ENCODE measurements around the gene DLL1.

Gene DLL1

GRCh38 chr6:170236131-170236836 lies 54.6 kb downstream of the DLL1 start:
- DNase-seq (no peak), ATAC-seq (replicated peaks) (no peak)
- no peak overlapping the region for H3K27ac Mint-ChIP-seq
- H3K36me3 Mint-ChIP-seq = no peaks in the 10 kb centered on the region
- peaks cover 10 to 13% of the 10 kb centered on the region in 2 donors for H3K27me3 Mint-ChIP-seq
- no peak overlapping the region for H3K4me3 Mint-ChIP-seq
- H3K9me3 Mint-ChIP-seq = no peaks in the 10 kb centered on the region
- no peaks in the 10 kb centered on the region for H3K4me1 Mint-ChIP-seq

GRCh38 chr6:170235391-170236125 lies 55.3 kb downstream of the DLL1 start:
- H3K27ac Mint-ChIP-seq = no peak overlapping the region
- no peaks in the 10 kb centered on the region for H3K9me3 Mint-ChIP-seq
- H3K4me1 Mint-ChIP-seq = no peaks in the 10 kb centered on the region
- no peaks in the 10 kb centered on the region for H3K36me3 Mint-ChIP-seq
- no peak for ATAC-seq (replicated peaks)
- H3K4me3 Mint-ChIP-seq = no peak overlapping the region
- DNase-seq = no peak
- H3K27me3 Mint-ChIP-seq = peaks cover 10 to 13% of the 10 kb centered on the region in 2 donors

GRCh38 chr6:170234419-170234818 lies 56.5 kb downstream of the DLL1 start:
- no peak for ATAC-seq (replicated peaks)

GRCh38 chr6:170233286-170234205 lies 57.3 kb downstream of the DLL1 start:
- Mint-ChIP-seq H3K27me3 (peaks cover 4 to 5% of the 10 kb centered on the region in 2 donors), H3K4me1 (no peaks in the 10 kb centered on the region), H3K4me3 (no peak overlapping the region), H3K36me3 (no peaks in the 10 kb centered on the region), H3K9me3 (no peaks in the 10 kb centered on the region), H3K27ac (no peak overlapping the region)
- DNase-seq (no peak), ATAC-seq (replicated peaks) (no peak)

More at GRCh38 chr6:170234419-170234818, 56.5 kb downstream of the DLL1 start:
- DNase-seq = no peak
- no peak overlapping the region for H3K27ac Mint-ChIP-seq
- H3K9me3 Mint-ChIP-seq = no peaks in the 10 kb centered on the region
- H3K4me1 Mint-ChIP-seq = no peaks in the 10 kb centered on the region
- H3K36me3 Mint-ChIP-seq = no peaks in the 10 kb centered on the region
- H3K27me3 Mint-ChIP-seq = peaks cover 4 to 5% of the 10 kb centered on the region in 2 donors
- no peak overlapping the region for H3K4me3 Mint-ChIP-seq
